ENCODE data around the gene MED10.

MED10 gene

DNA sequence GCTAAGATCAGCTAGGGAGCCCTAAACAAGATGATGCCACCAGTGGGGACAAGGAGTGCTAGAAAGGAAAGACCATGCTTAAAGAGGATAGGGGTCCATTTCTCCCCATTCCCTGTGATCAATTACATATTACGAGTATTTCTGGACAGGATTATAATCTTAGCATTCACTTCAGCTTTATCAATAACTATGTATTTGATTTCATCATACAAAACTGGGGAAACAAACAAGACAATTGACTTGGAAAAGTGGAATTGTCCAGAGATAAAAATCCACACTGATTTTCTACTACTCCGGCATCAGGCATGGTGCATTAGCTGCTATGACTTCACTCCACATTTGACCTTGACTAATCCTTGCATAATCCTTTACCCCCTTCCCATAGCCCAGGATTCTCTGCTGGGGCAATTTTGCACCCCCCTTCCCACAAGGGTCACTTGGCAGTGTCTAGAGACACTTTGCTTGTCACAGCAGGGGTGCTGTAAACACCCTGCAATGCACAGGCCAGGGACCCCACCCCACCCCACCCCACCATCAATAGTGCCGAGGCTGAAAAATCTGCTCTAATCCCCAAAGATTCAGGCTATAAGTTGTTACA lies 40.4 kb upstream of the MED10 start:
- TF ChIP-seq, protein P1, sequence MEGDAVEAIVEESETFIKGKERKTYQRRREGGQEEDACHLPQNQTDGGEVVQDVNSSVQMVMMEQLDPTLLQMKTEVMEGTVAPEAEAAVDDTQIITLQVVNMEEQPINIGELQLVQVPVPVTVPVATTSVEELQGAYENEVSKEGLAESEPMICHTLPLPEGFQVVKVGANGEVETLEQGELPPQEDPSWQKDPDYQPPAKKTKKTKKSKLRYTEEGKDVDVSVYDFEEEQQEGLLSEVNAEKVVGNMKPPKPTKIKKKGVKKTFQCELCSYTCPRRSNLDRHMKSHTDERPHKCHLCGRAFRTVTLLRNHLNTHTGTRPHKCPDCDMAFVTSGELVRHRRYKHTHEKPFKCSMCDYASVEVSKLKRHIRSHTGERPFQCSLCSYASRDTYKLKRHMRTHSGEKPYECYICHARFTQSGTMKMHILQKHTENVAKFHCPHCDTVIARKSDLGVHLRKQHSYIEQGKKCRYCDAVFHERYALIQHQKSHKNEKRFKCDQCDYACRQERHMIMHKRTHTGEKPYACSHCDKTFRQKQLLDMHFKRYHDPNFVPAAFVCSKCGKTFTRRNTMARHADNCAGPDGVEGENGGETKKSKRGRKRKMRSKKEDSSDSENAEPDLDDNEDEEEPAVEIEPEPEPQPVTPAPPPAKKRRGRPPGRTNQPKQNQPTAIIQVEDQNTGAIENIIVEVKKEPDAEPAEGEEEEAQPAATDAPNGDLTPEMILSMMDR (conservative IDR thresholded peaks at IDR 0.05): no peak

DNA sequence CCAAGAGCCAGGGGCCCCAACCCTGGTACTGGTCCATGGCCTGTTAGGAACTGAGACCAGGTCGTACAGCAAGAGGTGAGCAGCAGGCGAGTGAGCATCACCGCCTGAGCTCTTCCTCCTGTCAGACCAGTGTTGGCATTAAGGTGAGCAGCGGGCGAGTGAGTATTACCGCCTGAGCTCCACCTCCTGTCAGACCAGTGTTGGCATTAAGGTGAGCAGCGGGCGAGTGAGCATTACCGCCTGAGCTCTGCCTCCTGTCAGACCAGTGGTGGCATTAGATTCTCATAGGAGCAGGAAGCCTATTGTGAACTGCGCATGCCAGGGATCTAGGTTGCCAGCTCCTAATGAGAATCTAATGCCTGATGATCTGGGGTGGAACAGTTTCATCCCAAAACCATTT lies 39.3 kb upstream of the MED10 start:
- TF ChIP-seq, protein P1 (conservative IDR thresholded peaks at IDR 0.05): no peak
- H3K27ac ChIP-seq: no peak overlapping the region

More for the DNA sequence above, 40.4 kb upstream of the MED10 start:
- H3K27ac ChIP-seq: peak overlapping the region; percentile 66; the same call in 1 of the 2 replicates

DNA sequence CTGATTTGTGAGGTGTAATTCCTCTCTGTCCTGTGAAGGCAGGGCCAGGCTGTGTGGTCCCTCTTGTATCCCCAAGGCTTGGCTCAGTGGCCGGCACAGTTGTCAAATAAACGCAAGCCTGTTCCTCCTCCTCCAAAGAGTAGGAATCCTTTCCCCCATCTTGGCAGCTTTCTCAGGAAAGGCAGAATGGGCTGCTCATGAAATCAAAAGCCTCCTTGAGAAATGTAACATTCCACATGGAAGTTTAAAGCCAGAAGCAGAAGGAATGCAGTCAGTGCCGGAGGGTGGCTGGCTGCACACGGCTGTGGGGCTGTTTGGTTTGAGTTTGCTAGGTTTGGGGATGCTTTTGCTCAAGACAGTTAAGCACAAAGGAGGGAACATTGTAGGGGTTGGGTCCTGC lies 34.5 kb upstream of the MED10 start:
- no peak overlapping the region for H3K27ac ChIP-seq
- TF ChIP-seq, protein P1 (conservative IDR thresholded peaks at IDR 0.05): no peak

DNA sequence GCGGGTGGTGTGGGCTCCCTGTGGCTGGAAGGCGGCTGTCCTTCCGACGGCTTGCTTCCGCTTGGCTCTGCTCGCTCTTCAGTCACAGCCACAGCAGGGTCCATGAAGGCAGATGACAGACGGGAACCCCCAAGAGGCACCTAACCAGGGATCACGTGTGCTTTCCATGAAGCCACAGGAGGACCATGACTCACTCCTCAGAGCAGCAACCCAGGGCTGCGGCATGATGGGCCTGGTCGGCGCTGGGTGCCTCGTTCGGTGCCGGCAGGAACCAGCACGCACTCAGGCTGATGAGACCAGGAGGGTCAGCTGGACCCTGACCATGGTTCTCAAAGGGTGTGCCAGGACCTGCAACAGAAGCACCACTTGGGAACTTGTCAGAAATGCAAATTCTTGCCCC lies 32.8 kb upstream of the MED10 start:
- TF ChIP-seq, protein P1 (conservative IDR thresholded peaks at IDR 0.05): no peak
- no peak overlapping the region for H3K27ac ChIP-seq

DNA sequence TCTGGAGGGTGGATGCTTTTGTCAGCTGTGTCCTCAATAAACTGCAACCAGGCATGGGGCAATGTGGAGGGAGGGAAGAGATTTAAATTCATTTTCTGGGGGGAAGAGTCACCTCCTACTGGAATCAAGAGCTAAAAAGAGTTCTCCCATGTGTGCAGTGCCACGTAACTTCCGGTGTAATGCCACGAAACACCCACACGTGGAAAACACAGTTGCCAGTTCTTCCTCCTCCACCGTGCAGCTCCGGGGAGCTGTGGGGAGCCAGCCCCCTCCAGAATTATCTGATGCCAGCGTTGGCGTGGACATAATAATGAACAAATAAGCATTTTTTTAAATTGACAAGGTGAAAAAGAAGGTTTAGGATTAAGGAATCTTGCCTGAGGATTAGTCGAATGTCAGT lies 32.1 kb upstream of the MED10 start:
- TF ChIP-seq, protein P1 (conservative IDR thresholded peaks at IDR 0.05): no peak
- H3K27ac ChIP-seq: no peak overlapping the region

DNA sequence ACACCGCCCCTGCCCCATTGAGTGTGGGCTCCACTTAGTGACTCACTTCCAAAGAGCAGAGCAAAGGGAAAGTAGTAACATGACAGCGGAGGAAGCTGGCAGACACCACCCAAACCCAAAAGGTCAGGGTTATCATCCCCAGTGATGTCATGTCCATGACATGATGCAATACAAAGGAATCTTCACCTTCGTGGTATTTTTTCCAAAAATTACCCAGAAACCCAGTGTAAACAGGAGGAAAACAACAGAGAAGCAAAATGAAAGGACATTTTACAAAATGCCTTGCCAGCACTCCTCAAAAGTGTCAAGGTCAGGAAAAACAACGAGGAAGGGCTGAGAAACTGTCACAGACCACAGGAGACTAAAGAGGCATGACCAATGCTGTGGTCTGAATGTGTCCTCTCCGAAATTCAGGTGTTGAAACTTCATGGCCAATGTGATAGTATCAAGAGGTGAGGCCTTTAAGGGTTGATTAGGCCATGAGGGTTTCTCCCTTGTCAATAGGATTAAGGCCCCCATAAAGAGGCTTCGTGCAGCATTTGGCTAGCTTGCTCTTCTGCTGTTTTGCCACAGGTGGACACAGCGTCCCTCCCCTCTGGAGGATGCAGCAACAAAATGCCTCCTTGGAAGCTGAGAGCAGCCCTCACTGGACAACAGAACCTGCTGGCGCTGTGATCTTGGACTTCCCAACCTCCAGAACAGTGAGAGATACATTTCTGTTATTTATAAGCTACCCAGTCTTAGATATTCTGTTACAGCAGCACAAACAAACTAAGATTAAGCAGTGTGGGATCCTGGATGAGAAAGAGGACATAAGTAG lies 30.5 kb upstream of the MED10 start:
- TF ChIP-seq, protein P1 (conservative IDR thresholded peaks at IDR 0.05): no peak
- no peak overlapping the region for H3K27ac ChIP-seq

DNA sequence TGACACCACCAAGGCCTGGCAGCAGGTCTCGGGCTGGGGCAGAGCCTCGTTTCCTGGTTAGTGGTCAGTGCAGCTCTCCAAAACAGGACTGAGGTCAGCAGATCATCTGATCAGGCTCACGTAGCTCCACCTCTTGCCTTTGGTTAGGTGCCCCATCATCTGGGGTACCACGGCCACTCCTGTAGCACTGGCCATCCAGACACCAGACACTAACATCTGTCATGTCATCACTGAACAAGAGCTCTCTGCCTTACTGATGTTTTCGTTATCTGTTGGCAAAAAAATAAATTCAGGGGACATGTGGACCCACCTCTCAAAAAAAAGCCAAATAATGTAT lies 29.9 kb upstream of the MED10 start:
- no peak overlapping the region for H3K27ac ChIP-seq
- TF ChIP-seq, protein P1 (conservative IDR thresholded peaks at IDR 0.05): no peak

Data from VCaP (cell line).